Forelimb muscle (tissue), 1 donor: ENCODE data around the gene TAF13. TPM values are rescaled to one million over a fixed set of nuclear protein-coding genes. Genes with fewer than 3 reads are reported as not detected.
A peak's percentile ranks its signal among the peaks of the same experiment; 100 is the strongest.

Experiments used
- DNase-seq: peaks from one replicate; pipeline ENCODE4 v3.0.0-alpha.2; 2013; ENCODE audit warnings: low read depth
- polyA plus RNA-seq: library from polyadenylated mRNA; unstranded; fragments of 120-200 nt; gene quantifications from one replicate; pipeline ENCODE4 v1.2.1, GENCODE V29; 2013; ENCODE audit not compliant: insufficient read length

The TAF13 gene, protein sequence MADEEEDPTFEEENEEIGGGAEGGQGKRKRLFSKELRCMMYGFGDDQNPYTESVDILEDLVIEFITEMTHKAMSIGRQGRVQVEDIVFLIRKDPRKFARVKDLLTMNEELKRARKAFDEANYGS
- polyA plus RNA-seq: 37.8 TPM

DNA sequence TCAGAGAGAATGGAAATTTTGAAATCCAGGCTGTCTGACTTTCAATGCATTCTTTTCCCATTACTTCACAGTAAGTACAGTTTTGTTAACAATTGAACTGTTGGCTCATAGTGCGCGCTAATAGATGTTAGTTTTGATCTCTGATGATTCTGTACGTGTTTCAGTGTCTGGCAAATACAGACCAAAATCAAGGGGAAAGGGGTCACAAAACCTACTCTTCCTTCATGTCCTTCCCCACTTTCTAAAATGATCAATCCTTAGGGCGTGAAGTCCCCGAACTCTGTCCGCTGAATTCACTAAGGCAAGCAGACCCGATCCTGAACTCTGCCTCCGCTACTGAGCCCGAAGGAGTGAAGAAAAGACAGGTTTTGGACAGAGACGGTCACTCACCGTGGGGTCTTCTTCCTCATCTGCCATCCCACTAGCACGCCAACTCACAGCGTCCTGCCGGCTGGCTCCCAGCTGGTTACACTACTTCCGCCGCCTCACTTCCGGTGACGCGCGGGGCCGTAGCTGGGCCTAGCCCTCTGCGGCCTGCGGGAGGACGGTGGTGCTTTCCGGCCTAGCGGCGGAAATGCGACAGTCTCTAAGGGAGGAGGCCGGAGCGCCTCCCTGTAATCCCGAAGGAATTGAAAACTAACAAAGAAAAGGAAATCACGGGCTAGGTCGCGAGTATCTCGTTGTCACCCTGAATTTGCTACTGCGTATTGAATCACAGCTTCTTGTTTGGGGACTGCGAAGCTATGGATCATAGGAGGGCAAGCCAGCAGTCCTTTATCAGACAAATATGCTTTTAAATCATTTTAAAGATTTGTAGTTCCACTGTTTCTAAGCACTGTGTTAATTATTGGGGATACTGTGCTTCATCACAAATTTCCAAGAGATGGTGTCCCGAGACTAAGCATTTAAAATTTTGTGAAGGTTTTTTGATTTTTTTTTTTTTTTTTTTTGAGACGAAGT lies at the start of gene TAF13:
TSS of gene TAF13 (minus strand) at position 473 of the 960 bp plus-strand sequence. CDS start at position 417, 56 bp downstream.
- peak; percentile 86 for DNase-seq

DNA sequence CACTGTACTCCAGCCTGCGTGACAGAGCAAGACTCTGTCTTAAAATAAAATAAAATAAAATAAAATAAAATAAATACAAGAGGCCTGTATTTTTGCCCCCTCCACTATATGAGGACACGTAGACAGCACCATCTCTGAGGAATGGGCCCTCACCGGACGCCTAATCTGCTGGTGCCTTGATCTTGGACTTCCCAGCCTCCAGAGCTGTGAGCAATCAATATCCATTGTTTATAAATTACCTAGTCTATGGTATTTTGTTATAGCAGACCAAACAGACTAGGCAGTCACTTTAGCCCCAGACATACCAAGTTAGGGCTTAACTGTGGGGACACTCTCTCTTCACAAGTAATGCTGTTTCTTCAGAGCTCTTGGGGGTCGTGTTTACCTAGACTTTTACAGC lies 44.6 kb upstream of the TAF13 start:
- no peak for DNase-seq

- DNase-seq: no peak
These were observed 42.3 kb upstream of the TAF13 start for GRCh38 chr1:109118089-109118488.

DNA sequence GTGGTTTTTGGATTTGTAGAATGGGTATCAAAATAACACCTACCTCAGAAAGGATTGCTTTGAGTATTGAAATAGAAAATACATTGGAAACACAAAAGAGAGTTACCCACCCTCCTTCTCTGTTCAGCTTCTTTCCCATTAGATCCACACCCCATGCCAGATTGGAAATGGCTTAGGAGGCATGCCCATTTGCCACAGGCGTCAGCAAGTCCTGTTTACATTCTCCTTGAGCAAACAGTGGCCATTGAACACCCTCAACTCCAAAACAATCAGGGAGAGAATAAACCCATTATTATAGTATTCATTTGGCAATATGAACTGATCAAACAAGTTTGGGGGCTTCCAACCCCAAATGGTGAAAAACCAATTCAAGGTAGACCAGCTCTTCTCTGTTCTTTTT lies 40.5 kb upstream of the TAF13 start:
- DNase-seq: no peak

DNA sequence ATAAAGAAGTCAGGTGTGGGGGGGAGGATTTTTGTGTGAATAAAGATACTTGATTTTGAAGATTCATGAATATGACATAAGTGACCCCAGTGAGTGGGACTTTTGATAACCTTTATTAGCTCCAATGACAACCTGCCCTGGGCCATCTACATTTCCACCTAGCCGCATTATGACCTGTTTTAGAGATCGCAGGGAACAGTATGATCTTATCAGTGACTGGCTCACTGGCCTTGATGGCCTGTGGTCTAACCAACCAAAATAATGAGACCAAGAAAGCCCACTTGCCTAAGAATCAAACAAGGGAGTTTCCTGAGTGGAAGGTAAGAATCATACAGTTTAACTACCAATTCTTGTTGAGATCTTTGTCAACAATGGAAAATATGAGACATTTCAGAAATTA lies 39.9 kb upstream of the TAF13 start:
- no peak for DNase-seq

DNA sequence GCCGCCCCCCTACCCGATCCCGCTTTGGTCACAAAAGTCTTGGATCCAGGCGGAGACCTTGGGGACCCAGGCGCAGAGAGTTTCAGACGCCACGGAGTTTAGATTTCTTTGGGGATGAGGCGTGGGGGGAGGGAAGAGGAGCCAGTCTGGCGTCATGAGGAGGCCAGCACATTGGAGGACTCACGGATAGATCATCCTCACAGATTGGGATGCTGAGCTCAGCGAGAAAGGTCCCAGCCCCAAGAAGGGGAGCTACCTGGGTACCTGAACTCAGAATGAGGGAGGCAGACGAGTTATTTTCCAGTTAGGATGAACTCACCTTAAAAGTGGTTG lies 38.5 kb upstream of the TAF13 start:
- DNase-seq: no peak

GRCh38 chr1:109113590-109114341 lies 38.0 kb upstream of the TAF13 start, which contains the start of gene ELAPOR1:
TSS of gene ELAPOR1 (plus strand) at chr1:109114115. CDS start at chr1:109114184, 69 bp downstream.
- DNase-seq: no peak

GRCh38 chr1:109112652-109113285 lies 37.0 kb upstream of the TAF13 start:
- peak; percentile 40 for DNase-seq

- DNase-seq: no peak
These were observed 36.4 kb upstream of the TAF13 start for GRCh38 chr1:109112056-109112651.

GRCh38 chr1:109111386-109112055 lies 35.7 kb upstream of the TAF13 start:
- no peak for DNase-seq

- DNase-seq: no peak
These were observed 34.1 kb upstream of the TAF13 start for GRCh38 chr1:109109906-109110305.

DNA sequence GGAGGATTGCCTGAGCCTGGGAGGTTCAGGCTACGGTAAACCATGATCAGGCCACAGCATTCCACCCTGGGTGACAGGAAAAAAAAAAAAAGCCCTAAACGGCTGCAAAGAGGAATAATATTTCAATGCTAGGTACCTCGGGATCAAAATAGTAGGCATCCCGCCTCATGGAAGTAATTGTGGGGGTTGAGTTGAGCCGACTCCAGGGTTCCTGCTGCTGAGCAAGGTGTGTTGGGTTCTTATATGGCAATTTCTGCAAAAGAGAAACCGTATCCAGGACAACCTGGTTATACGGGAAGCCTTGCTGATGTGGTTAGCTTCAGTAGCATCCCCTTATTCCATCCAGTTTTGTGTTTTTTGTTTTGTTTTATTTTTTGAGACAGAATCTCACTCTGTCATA lies 32.0 kb upstream of the TAF13 start:
- no peak for DNase-seq

GRCh38 chr1:109105881-109106280 lies 30.1 kb upstream of the TAF13 start:
- no peak for DNase-seq

DNA sequence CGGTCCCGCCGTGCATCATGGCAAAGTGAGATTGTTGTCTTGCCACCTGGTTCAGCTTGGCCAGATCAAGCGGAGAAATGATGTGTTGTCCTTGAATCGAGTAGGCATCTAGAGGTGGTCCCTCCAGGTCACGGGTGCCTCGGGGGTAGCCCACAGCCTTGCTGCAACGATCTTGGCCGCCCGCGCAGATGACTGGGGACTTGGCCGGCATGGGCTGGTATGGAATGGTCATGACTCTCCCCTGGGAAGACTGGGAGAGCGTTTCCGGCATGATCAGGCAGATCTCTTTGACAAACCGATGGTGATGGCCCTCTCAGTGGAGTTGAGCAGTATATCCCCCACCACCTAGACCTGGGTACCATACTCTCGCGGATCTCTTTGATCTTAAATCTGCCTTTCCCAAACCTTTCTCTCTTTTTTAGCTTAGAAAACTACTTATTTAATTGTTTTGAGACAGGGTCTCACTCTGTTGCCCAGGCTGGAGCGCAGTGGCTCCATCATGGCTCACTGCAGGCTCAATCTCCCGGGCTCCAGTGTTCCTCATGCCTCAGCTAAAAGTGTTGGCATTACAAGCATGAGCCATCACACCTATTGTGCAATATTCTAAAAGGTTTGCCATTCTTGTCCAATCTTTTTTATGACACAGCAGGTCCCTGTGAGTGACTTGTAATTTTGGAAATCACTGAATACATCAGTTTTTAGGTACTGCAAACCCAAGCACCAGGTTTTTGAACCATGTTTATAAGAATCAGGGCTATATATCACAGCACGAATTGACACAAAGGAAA lies 28.8 kb upstream of the TAF13 start:
- DNase-seq: no peak

- DNase-seq: peak; percentile 90
These were observed 24.4 kb upstream of the TAF13 start for GRCh38 chr1:109099938-109100773.

GRCh38 chr1:109096120-109096519 lies 20.3 kb upstream of the TAF13 start:
- DNase-seq: no peak

- DNase-seq: no peak
These were observed 19.8 kb upstream of the TAF13 start for GRCh38 chr1:109095631-109096030.

DNA sequence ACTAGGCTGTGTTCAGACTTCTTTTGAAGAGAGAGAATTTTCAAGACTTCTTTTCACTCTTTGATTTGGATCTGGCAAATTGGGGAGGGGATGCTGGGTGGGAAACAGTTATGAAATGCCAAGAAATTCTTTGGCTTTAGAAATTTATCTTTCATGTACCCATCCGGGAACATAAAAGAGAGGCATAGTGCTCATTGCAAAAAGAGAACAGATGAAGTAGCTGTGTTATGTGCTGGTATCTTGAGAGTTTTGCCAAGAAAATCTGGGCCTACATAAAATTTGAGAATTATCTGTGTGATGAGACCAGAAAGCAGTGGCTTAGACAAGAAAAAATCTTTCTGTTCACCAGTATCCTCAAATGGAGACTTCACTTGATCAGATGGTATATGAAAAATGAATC lies 19.1 kb upstream of the TAF13 start:
- DNase-seq: no peak

- DNase-seq: no peak
These were observed 18.6 kb upstream of the TAF13 start for GRCh38 chr1:109094377-109094803.
